H1 (cell line): ENCODE results near the gene ZNF566.

Experiments
- CEBPB ChIP-seq: IDR thresholded peaks from 2 replicates; pipeline ENCODE4 v1.6.1; 2012; ENCODE audit warnings: low read depth, low read length
- EGR1 ChIP-seq: IDR thresholded peaks from 2 replicates; pipeline ENCODE4 v1.6.1; 2011; ENCODE audit warnings: low read depth, low read length, borderline replicate concordance
- EZH2 ChIP-seq: fragments of 200-600 bp; sonication (generic); IDR thresholded peaks from 2 replicates; pipeline ENCODE4 v1.7.1; 2012; ENCODE audit warnings: low read depth, mild to moderate bottlenecking, moderate library complexity, low read length, inconsistent platforms; ENCODE audit not compliant: severe bottlenecking
- GABPA ChIP-seq: IDR thresholded peaks from 2 replicates; pipeline ENCODE4 v1.6.1; 2011; ENCODE audit warnings: mild to moderate bottlenecking, low read length, moderate library complexity, borderline replicate concordance; ENCODE audit not compliant: insufficient read depth
- HDAC2 ChIP-seq, 2 experiments: fragments of 300-600 bp in 1 of 2; sonication (generic) in 1 of 2; IDR thresholded peaks; 2 replicates each; pipeline ENCODE4 v1.6.1; 2011 to 2012; ENCODE audit warnings: low read depth in 2 of 2, low read length in 2 of 2, mild to moderate bottlenecking in 2 of 2, moderate library complexity in 2 of 2, borderline replicate concordance in 1 of 2, inconsistent platforms in 1 of 2

- TF ChIP-seq EZH2 (no peak), HDAC2 (IDR thresholded peaks at IDR 0.05; ENCODE audit: borderline replicate concordance in 1 of 2, low read depth in 2 of 2, low read length in 2 of 2) (no peak), CEBPB (no peak), EGR1 (no peak), GABPA (no peak)
Observed at GRCh38 chr19:36488118-36488845, 1.1 kb downstream of the ZNF566 start.
